Progenitor cell of endocrine pancreas (in vitro differentiated cells): ENCODE results near the gene IL17C. TPM values are rescaled to one million over a fixed set of nuclear protein-coding genes. Genes with fewer than 3 reads are reported as not detected.
"Not testable (repeated sequence)": the region's sequence is repeated elsewhere in the genome, so short reads cannot be mapped to it uniquely, and the experiment has no call there.

ENCODE experiments used
- DNase-seq: peaks from one replicate; pipeline ENCODE4 v3.0.0; 2021; ENCODE audit warnings: low spot score; ENCODE audit not compliant: unreplicated experiment
- H3K27ac Mint-ChIP-seq: 2 replicates; pipeline ENCODE4 v1.8.0; 2021; ENCODE audit warnings: mild to moderate bottlenecking, moderate library complexity, mixed read lengths
- H3K27me3 Mint-ChIP-seq: 2 replicates; pipeline ENCODE4 v1.8.0; 2021; ENCODE audit warnings: mixed read lengths
- H3K36me3 Mint-ChIP-seq: 2 replicates; pipeline ENCODE4 v1.8.0; 2022; ENCODE audit warnings: mixed read lengths; ENCODE audit not compliant: insufficient read depth
- H3K4me1 Mint-ChIP-seq: 2 replicates; pipeline ENCODE4 v1.8.0; 2021; ENCODE audit warnings: low read depth, mixed read lengths
- H3K4me3 Mint-ChIP-seq: 2 replicates; pipeline ENCODE4 v1.8.0; 2021; ENCODE audit warnings: low read depth, mild to moderate bottlenecking, moderate library complexity, mixed read lengths
- H3K9me3 Mint-ChIP-seq: 2 replicates; pipeline ENCODE4 v1.8.0; 2021; ENCODE audit warnings: low read depth, mixed read lengths
- total RNA-seq: library from RNA; stranded (reverse); gene quantifications from 2 replicates; pipeline ENCODE4 v1.2.1, GENCODE V29; 2021
- TF ChIP-seq, protein P1 (sequence below): fragments of 200-600 bp; sonication (generic); IDR thresholded peaks from one replicate; pipeline ENCODE4 v1.5.0; 2021; ENCODE audit warnings: antibody characterized with exemption, mild to moderate bottlenecking; ENCODE audit not compliant: unreplicated experiment

Gene IL17C
- total RNA-seq, 1 donor from 2014 or later = 0.29 TPM

DNA sequence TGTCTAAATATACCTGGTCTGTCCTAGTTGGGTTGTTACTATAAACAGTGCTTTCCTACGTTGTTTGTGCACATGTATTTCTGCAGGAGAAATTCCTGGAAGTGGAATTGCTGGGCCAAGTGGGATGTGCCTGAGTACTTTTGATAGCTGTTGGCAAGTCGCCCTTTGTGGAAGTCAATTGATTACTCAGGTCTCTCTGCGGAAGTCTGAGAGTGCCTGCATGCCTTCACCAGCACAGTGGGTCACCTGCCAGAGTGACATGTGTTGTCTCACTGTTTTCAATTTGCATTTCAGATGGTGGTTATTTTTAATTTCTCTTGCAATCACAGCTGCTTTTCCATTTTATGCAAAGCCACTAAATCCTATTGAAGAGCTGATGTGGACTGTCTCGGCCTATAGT is 26.8 kb downstream of the IL17C start:
- peaks cover 6% of the 10 kb centered on the region for H3K4me1 Mint-ChIP-seq
- H3K9me3 Mint-ChIP-seq = no peaks in the 10 kb centered on the region
- no peaks in the 10 kb centered on the region for H3K27me3 Mint-ChIP-seq
- H3K4me3 Mint-ChIP-seq = peak overlapping the region; percentile 52
- peaks cover 3% of the 10 kb centered on the region for H3K36me3 Mint-ChIP-seq
- TF ChIP-seq, protein P1, sequence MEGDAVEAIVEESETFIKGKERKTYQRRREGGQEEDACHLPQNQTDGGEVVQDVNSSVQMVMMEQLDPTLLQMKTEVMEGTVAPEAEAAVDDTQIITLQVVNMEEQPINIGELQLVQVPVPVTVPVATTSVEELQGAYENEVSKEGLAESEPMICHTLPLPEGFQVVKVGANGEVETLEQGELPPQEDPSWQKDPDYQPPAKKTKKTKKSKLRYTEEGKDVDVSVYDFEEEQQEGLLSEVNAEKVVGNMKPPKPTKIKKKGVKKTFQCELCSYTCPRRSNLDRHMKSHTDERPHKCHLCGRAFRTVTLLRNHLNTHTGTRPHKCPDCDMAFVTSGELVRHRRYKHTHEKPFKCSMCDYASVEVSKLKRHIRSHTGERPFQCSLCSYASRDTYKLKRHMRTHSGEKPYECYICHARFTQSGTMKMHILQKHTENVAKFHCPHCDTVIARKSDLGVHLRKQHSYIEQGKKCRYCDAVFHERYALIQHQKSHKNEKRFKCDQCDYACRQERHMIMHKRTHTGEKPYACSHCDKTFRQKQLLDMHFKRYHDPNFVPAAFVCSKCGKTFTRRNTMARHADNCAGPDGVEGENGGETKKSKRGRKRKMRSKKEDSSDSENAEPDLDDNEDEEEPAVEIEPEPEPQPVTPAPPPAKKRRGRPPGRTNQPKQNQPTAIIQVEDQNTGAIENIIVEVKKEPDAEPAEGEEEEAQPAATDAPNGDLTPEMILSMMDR = no peak
- DNase-seq = no peak
- H3K27ac Mint-ChIP-seq = no peak overlapping the region

DNA sequence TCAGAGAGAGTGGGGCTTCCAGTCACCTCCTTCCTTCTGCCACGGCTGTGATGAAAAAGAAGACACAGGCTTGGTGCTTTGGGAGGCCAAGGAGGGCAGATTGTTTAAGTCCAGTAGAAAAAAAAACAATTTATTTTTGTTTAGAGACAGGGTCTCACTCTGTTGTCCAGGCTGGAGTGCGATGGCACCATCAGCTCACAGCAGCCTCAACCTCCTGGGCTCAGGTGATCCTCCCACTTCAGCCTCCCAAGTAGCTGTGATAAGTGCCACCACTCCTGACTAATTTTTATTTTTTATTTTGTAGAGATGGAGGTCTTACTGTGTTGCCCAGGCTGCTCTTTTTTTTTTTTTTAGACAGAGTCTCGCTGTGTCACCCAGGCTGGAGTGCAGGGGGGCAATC is 27.2 kb downstream of the IL17C start:
- DNase-seq = no peak
- TF ChIP-seq, protein P1 = no peak
- Mint-ChIP-seq H3K36me3 (peaks cover 1% of the 10 kb centered on the region), H3K9me3 (no peaks in the 10 kb centered on the region), H3K4me1 (peaks cover 6% of the 10 kb centered on the region), H3K4me3 (peak overlapping the region; percentile 52), H3K27me3 (no peaks in the 10 kb centered on the region), H3K27ac (no peak overlapping the region)

DNA sequence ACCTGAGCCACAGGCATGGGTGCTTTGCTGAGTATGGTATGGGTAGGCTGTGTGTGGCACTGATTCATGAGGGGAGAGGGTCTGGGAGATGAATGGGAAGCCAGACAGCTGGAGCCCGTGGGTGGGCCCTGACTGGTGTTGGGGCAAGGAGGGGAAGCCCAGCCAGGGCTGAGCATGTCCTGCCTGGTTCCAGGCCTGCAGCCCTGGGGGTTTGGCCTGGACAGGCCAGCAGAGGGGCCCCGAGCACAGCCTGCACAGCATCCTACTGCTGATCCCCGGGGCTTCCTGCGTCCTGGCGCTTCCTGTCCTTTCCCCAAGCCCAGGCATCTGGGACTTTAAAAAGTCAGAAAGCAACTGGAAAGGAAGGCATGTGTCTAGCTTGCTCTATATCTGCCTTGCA is 29.1 kb downstream of the IL17C start:
- Mint-ChIP-seq H3K4me3 (no peak overlapping the region), H3K9me3 (no peaks in the 10 kb centered on the region), H3K4me1 (no peaks in the 10 kb centered on the region), H3K27ac (no peak overlapping the region), H3K36me3 (peaks cover 1% of the 10 kb centered on the region), H3K27me3 (no peaks in the 10 kb centered on the region)
- TF ChIP-seq, protein P1 = no peak
- DNase-seq = no peak

DNA sequence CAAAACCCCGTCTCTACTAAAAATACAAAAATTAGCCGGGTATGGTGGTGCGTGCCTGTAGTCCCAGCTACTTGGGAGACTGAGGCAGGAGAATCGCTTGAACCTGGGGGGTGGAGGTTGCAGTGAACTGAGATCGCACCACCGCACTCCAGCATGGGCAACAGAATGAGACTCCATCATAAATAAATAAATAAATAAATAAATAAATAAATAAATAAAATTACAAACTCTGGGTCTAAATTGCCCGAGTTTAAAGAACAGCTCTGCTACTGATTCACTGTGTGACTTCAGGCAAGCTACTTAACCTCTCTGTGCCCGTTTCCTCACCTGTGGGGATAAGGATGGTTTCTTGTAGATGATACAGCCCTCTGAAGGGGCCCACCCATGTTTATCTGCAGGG is 31.1 kb downstream of the IL17C start:
- not testable (repeated sequence) for H3K4me1 Mint-ChIP-seq, DNase-seq, H3K27ac Mint-ChIP-seq, H3K9me3 Mint-ChIP-seq, H3K27me3 Mint-ChIP-seq, H3K36me3 Mint-ChIP-seq, H3K4me3 Mint-ChIP-seq

DNA sequence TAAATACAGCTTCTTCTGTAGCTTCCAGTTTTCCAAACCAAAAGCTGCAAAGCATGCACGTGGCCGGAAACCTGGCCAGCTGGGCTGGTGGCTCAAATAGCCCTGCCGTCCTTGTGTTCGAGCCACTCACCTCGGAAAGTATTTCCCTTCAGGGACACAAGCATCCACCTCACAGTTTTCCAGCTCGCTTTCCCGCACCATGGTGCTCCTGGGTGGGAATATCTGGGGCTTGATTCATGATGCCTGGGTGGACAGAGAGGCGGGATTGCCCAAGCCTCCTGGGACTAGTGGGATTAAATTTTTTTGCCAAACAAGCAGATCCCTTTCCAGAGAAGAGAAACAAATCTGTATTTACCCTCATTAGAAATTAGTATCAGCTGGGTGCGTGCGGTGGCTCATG is 31.6 kb downstream of the IL17C start:
- Mint-ChIP-seq H3K27ac (no peak overlapping the region), H3K36me3 (peaks cover 1% of the 10 kb centered on the region), H3K4me3 (no peak overlapping the region), H3K27me3 (no peaks in the 10 kb centered on the region), H3K9me3 (no peaks in the 10 kb centered on the region), H3K4me1 (no peaks in the 10 kb centered on the region)
- TF ChIP-seq, protein P1 = no peak
- no peak for DNase-seq

DNA sequence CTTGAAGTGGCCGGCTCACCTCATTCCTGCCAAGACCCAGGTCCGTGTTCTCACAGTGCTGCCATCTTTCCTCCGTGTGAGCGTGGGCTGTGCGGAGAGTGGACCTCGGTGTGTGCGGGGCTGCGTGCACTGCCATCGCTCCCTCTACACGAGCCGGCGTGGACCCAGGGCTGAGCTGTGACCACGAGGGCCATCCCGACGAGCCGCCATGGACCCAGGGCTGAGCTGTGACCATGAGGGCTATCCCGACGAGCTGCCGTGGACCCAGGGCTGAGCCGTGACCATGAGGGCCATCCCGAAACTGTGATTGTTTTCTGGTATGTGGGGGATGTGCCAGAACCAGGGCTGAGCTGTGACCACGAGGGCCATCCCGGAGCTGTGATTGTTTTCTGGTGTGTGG is 33.4 kb downstream of the IL17C start:
- Mint-ChIP-seq H3K36me3 (peaks cover 1% of the 10 kb centered on the region), H3K27ac (no peak overlapping the region), H3K4me1 (no peaks in the 10 kb centered on the region), H3K27me3 (no peaks in the 10 kb centered on the region), H3K9me3 (no peaks in the 10 kb centered on the region), H3K4me3 (no peak overlapping the region)
- TF ChIP-seq, protein P1 = no peak
- DNase-seq = no peak
